ENCODE measurements around the gene NUTF2.
"Not testable (repeated sequence)": the region's sequence is repeated elsewhere in the genome, so short reads cannot be mapped to it uniquely, and the experiment has no call there.

NUTF2 gene

DNA sequence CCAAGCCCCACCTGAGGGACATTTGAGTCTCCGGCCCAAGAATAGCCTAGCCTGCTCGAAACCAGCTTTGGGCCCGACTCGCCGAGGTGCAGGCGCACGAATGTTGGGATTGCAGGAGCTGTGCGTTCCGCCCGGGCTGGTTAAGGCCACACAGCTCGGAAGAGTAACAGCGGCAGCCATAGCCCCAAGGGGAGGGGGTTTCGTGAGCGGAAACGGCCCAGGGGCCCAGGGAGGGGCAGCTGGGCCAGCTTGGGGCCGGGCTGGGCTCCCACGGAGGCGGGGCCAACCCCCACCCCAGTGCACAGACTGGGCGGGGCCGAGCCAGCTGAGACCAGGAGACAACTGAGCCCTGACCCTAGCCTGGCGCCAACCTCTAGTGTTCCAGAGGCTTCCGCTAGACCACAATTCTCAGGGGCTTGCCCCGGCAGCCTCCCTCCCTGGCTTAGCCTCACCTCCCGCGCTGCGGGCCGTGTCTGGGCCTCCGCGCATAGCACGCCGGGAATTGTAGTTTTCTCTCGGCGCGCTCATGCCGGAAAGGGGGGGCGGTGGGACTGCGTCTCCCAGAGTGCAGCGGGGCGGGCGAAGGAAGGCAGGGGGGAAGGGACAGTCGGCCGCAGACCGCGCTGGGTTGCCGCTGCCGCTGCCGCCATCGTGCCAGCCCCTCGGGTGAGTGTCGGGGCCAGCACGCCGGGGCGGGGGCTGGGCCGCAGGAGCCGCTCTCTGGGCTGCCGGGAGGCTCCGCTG is at the start of gene NUTF2:
Gene NUTF2 (plus strand): TSS at position 614 of the 744 bp plus-strand sequence. CDS start 18,198 bp downstream, outside the sequence.
- DNase-seq (ENCODE audit: low spot score): peak; percentile 94

- DNase-seq (ENCODE audit: low spot score): no peak
Measured at GRCh38 chr16:67800338-67800926, 46.3 kb upstream of the NUTF2 start.

DNA sequence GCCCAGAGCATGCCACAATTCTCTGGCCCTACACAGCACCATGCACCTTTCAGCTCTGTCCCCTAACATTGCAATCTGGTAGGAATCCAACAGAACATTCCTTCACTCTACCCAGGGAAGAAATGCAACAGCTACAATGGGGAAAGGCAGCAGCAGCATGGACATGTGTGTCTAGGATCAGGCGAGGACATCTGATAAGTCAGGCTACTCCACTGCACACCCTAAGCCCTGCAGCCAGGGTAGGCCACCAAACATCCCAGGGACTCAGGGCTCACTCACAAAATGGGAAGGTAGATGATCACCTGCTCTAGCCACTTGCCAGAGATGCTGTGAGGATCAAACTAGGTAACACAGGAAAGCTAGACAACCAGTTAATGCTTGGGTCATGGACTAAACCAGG is 45.5 kb upstream of the NUTF2 start:
- no peak for DNase-seq (ENCODE audit: low spot score)

GRCh38 chr16:67801883-67802282 is 44.9 kb upstream of the NUTF2 start:
- DNase-seq (ENCODE audit: low spot score): no peak

GRCh38 chr16:67803894-67804293 is 42.8 kb upstream of the NUTF2 start:
- no peak for DNase-seq (ENCODE audit: low spot score)

DNA sequence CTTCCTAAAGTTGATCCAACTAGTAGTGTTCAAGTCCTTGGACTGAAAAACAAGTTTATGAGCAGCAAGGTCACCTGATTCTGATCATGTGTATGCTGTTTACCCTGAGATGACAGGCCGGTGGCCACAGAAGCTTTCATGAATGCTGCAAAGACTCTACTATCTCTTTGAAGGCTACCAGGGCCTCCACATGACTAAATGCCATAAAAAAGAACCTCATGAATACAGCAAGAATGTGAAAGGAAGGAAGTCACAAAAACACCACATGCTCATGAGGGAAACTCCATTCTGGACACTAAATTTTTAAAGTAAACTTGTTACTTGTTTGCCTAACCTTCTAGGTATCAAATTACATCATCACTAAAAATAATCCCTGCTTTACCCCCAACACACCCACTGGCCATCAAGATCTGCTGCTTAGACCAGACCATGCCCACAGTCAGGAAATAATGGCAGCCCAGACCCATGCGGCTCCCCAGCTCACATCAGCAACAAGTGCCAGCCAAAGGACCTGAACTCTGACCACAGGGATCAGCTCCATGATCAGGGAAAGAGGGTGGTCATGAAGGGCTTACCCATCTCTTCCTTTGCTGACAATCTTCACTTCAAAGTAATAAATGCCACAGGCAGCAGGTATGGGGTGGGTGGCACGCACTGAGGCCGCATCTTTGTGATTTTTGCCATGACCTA is 41.7 kb upstream of the NUTF2 start:
- DNase-seq (ENCODE audit: low spot score): no peak

GRCh38 chr16:67805718-67806427 is 40.9 kb upstream of the NUTF2 start:
- DNase-seq (ENCODE audit: low spot score): no peak

DNA sequence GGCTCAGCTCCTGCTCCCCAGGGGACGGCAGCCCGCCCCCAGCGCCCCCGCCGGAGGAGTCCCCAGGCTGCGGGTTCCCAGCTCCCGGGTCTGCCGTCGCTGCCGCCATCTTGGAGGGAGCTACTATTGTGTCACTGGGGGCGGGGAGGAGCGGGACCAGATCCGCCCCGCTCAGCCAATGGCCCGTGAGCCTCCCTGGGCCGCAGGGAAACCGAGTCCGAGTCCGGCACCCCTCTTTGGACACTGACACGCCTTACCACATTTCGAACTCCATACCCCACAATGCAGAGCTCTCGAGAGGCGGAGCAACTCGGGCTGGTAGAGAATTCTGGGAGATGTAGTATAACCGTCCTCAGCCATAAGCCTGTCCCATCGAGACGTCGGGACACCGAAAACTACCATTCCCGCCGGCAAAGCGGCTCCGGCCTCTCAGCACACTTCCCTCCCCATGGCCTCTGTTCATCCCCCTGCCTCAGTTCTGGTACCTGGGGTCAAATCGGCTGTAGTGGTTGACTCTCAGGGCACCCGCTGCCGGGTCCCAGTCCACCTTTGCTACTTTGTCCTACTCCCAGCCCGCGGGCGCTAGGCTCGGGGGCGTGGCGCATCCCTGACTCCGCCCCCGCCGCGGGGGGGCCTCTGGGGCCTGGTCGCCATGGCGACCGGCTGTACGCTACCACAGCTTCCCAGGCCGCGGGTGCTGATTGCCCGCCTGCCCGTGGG is 40.1 kb upstream of the NUTF2 start, which contains the start of the genes RANBP10 and TSNAXIP1:
Gene RANBP10 (minus strand): TSS at position 133 of the 720 bp plus-strand sequence. CDS start 24 bp downstream, at position 109.
Gene TSNAXIP1 (plus strand): TSS at position 462 of the 720 bp plus-strand sequence. CDS start 261 bp downstream, outside the sequence.
- peak; percentile 100 for DNase-seq (ENCODE audit: low spot score)

- no peak for DNase-seq (ENCODE audit: low spot score)
Measured at GRCh38 chr16:67807148-67807682, 39.5 kb upstream of the NUTF2 start.

GRCh38 chr16:67811899-67812298 is 34.8 kb upstream of the NUTF2 start:
- no peak for DNase-seq (ENCODE audit: low spot score)

DNA sequence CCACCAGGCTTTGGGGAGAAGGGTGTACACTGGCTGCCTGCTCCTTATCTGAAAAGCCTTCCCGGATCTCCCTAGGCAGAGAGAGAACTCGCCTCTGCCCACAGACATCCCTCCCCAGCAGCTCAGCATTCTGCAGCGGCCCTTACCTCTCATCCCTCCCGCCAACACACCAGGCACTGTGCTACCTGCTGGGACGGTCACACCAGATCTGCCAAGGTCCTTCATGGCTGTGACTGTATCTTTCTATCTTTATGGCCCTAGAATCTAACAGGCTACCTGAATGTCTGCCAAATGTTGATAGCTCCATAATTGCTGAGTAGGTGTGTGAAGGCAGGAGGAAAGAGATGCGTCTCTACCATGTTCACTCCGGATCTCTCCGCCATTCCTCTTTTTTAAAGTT is 32.2 kb upstream of the NUTF2 start:
- DNase-seq (ENCODE audit: low spot score): no peak

DNA sequence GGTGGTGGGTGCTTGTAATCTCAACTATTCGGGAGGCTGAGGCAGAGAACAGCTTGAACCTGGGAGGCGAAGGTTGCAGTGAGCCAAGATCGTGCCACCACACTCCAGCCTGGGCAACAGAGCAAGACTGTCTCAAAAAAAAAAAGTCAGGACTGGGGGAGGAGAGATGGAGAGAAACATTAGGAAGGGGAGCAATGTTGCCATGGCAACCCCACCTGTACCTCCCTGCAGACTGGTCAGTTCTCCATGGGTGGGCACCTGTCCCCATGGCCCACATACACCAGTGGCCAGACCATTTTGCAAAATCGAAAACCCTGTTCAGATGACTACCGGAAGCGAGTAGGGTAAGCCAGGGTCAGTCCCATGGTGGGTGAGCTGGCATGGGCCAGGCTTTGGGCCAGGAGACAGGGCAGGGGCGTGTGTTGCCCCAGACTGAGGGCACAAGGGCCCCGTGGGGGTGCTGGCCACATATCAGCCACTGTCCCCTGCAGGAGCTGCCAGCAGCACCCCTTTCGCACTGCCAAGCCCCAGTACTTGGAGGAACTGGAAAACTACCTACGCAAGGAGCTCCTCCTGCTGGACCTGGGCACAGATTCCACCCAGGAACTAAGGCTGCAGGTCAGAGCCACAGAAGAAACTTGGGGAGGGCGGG is 26.0 kb upstream of the NUTF2 start:
- DNase-seq (ENCODE audit: low spot score): no peak

DNA sequence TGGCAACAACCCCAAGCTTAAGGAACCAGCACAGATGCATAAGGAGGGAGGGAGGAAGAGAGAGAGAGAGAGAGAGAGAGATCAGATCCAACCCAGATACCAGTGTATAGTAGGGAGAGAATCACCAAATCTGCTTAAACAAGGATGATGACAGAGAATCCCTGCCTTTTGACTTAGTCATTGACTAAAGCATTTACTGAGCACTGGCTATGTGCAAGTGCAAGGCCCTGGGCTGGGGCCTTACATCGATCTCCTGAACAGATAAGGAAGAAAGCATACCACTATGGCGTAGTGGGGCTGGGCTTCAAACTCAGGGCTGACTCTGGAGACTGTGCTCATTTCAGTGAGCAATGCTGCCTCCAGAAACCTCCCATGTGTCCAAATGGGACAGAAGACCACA is 24.2 kb upstream of the NUTF2 start:
- DNase-seq (ENCODE audit: low spot score): no peak

- no peak for DNase-seq (ENCODE audit: low spot score)
Measured at GRCh38 chr16:67825119-67825518, 21.6 kb upstream of the NUTF2 start.

DNA sequence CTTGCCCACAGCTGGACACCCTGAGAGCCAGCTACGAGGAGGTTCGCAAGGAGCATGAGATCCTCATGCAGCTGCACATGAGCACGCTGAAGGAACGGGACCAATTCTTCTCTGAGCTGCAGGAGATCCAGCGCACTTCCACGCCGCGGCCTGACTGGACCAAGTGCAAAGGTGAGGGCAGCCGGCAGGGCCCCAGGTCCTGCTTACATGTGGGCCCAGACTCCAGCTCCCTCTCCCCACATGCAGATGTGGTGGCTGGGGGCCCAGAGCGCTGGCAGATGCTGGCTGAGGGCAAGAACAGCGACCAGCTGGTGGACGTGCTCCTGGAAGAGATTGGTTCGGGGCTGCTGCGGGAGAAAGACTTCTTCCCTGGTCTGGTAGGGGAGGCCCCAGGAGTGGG is 20.8 kb upstream of the NUTF2 start:
- DNase-seq (ENCODE audit: low spot score): no peak

GRCh38 chr16:67828651-67829050 is 18.1 kb upstream of the NUTF2 start:
- DNase-seq (ENCODE audit: low spot score): no peak

DNA sequence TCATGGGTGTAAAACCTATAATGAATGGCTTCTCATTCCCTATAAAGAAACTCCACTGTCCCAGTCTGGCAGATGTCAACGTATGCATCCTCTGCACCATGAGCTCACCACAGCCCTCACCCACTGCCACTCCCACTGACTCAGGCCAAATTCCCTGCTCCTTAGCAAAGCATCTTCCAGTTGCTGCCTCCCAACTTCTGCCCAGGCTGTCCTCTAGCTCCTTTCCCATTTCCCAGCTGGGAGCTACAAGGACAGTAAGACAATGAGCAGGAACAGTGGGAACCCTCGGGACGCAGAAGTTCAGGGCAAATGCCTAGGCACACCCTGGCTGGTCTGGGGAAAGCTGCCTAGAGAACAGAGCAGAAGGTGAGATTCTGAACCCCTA is 13.7 kb upstream of the NUTF2 start:
- no peak for DNase-seq (ENCODE audit: low spot score)

DNA sequence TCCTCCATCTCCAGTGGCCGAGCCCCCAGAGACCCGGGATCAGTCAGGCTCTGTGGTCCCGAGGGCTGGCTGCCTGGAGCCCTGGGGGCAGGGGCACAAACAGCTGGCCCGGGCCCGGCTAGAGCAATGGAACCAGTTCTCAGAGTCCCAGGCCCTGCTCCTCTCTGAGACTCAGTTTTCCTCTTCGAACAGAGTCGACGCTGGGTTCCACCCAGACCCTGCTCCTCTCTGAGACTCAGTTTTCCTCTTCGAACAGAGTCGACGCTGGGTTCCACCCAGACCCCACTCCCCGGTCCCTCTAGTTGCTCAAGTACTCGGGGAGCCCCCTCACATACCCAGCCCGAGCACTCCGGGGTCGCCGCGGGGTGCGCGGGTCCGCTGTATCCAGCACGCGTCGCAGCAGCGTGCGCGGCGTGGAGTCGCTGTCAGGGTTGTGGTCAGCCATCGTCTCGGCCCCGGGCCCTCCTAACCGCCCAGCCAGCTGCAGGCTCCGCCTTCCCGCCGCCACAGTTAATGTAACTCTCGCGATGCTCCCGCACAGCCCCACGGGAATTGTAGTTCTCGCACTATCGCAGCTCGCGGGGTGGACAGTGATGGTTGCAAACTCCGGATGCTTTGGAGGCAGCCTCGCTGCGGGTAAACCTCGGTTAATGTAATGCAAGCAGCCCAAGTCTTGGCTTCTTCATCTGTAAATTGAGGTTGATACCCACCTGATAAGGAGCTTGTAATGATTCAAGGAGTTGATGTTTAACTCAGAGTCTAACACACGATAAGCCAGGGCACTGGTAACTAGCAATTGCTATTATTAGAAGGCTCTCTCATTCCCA is 13.1 kb upstream of the NUTF2 start:
- DNase-seq (ENCODE audit: low spot score): peak; percentile 93

DNA sequence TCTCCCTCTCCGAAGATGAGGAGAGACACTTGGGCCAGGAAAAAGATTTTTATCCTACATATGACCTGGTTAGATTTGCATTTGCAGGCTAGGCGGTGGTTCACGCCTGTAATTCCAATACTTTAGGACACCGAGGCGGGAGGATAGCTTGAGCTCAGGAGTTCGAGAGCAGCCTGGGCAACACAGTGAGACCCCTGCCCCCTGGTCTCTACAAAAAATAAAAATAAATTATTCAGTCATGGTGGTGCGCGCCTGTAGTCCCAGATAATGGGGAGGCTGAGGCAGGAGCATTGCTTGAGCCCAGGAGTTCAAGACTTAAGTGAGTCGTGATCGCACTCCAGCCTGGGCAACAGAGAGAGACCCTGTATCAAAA is 12.5 kb upstream of the NUTF2 start:
- DNase-seq (ENCODE audit: low spot score): no peak

DNA sequence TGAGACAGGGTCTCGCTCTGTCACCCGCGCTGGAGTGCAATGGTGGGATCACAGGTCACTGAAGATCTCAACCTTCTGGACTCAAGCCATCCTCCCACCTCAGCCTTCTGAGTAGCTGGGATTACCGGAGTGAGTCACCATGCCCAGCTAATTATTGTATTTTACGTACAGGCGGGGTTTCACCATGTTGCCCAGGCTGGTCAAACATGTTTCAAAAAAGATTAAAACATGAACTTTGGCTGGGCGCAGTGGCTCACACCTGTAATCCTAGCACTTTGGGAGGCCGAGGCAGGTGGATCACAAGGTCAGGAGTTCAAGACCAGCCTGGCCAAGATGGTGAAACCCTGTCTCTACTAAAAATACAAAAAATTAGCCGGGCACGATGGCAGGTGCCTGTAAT is 9.5 kb upstream of the NUTF2 start:
- DNase-seq (ENCODE audit: low spot score): not testable (repeated sequence)
